ENCODE measurements around the gene PLAAT3. TPM values are rescaled to one million over a fixed set of nuclear protein-coding genes. Genes with fewer than 3 reads are reported as not detected.
"Not testable (repeated sequence)": the region's sequence is repeated elsewhere in the genome, so short reads cannot be mapped to it uniquely, and the experiment has no call there.

The PLAAT3 gene
- total and polyA plus RNA-seq, 8 donors: 6.0 to 86.4 (median 9.3) TPM

DNA sequence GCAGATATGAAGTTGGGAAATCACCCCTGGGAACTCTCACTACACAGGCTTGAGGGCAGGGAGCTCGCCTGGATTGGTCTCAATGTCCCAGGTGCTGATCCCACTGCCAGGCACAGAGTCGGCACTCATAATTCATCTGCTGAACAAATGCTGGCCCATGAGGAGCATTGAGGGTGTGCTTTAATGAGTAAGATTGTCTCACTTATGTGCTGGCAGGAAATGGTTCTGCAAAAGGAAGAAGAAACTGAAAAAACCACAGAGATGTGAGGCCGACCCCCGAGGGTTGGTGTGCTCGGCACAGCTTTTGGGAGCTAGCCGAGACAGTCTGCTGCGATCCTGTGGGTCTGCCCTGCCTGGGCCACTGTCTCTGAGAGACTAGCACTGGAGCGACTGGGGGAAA lies 60.5 kb downstream of the PLAAT3 start:
- ATAC-seq: peak; percentile 54
- no peaks in the 10 kb centered on the region for H3K9me3 ChIP-seq

DNA sequence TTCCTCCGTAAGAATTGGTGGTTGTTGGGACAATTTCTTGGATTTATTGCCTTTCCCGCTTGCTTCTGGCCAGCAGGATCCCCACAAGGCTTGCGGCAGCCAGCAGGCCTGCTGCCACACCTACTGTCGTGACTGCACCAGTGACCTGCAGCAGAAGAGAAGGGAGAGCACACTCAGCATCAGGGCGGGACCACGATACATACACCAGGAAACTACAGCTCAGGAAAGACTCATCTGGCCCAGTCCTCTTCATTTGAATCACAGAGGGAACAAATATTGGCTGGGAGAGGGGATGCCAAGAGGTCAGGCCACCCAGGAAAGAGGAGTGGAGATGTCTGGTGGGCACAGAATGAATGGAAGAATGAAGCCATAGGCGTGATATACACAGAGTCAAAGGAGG lies 61.3 kb downstream of the PLAAT3 start:
- H3K9me3 ChIP-seq: no peaks in the 10 kb centered on the region
- no peak overlapping the region for H3K27ac ChIP-seq
- H3K36me3 ChIP-seq: no peaks in the 10 kb centered on the region
- ATAC-seq (no peak), DNase-seq (no peak)
- no peak for TF ChIP-seq CTCF (IDR thresholded peaks at IDR 0.05)
- H3K4me3 ChIP-seq: no peak overlapping the region
- intact Hi-C loops (cut with DNase I): no loop called here
- H3K27me3 ChIP-seq: no peaks in the 10 kb centered on the region
- H3K4me1 ChIP-seq: peaks cover 0 to 8% of the 10 kb centered on the region in 2 donors

More for the DNA sequence above, 60.5 kb downstream of the PLAAT3 start:
- Histone ChIP-seq H3K27me3 (no peaks in the 10 kb centered on the region), H3K36me3 (no peaks in the 10 kb centered on the region), H3K27ac (no peak overlapping the region), H3K4me3 (no peak overlapping the region), H3K4me1 (peaks cover 0 to 8% of the 10 kb centered on the region in 2 donors)
- no peak for TF ChIP-seq CTCF (IDR thresholded peaks at IDR 0.05)
- no peak for DNase-seq
- intact Hi-C loops (cut with DNase I): no loop called here

- no peak overlapping the region for H3K4me3 ChIP-seq
- H3K36me3 ChIP-seq: no peaks in the 10 kb centered on the region
- ATAC-seq (no peak), DNase-seq (no peak)
- no peaks in the 10 kb centered on the region for H3K9me3 ChIP-seq
- TF ChIP-seq CTCF (IDR thresholded peaks at IDR 0.05): no peak
- H3K27me3 ChIP-seq: no peaks in the 10 kb centered on the region
- H3K27ac ChIP-seq: no peak overlapping the region
- H3K4me1 ChIP-seq: peaks cover 0 to 8% of the 10 kb centered on the region in 2 donors
- intact Hi-C loops (cut with DNase I): no loop called here
Measured at GRCh38 chr11:63551889-63552266, 62.4 kb downstream of the PLAAT3 start.

DNA sequence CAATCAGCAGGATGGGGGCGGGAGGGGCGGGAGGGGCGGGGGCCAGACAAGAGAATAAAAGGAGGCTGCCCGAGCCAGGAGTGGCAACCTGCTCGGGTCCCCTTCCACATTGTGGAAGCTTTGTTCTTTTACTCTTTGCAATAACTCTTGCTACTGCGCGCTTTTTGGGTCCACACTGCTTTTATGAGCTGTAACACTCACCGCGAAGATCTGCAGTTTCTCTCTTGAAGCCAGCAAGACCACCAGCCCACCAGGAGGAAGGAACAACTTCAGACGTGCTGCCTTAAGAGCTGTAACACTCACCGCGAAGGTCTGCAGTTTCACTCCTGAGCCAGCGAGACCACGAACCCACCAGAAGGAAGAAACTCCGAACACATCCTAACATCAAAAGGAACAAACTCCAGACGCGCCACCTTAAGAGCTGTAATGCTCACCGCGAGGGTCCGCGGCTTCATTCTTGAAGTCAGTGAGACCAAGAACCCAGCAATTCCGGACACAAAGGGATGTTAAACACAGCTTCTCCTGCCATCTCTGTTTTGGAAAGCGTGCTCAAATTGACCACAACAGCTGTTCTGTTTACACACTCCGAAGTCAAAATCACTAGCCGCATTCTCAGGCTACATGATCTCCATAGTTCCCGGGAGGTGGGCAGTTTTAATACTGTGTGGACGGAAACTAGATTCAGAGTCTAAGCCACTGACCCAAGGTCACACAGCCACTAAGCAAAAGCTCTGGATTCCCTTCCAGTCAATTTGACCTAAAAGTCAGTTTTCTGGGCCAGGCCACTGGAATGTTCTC lies 62.9 kb downstream of the PLAAT3 start:
- no peak for TF ChIP-seq CTCF (IDR thresholded peaks at IDR 0.05)
- no peak overlapping the region for H3K4me3 ChIP-seq
- H3K27me3 ChIP-seq: no peaks in the 10 kb centered on the region
- no peak for DNase-seq
- H3K27ac ChIP-seq: no peak overlapping the region
- peaks cover 0 to 8% of the 10 kb centered on the region in 2 donors for H3K4me1 ChIP-seq
- no peaks in the 10 kb centered on the region for H3K9me3 ChIP-seq
- H3K36me3 ChIP-seq: peaks cover 0 to 5% of the 10 kb centered on the region in 2 donors
- no peak for ATAC-seq
- intact Hi-C loops (cut with DNase I): no loop called here

GRCh38 chr11:63550156-63550700 lies 64.0 kb downstream of the PLAAT3 start:
- intact Hi-C loops (cut with DNase I); ATAC-seq; H3K4me1 ChIP-seq: not testable (repeated sequence)

More at GRCh38 chr11:63550156-63550700, 64.0 kb downstream of the PLAAT3 start:
- peaks cover 0 to 15% of the 10 kb centered on the region in 2 donors for H3K36me3 ChIP-seq
- H3K9me3 ChIP-seq, H3K4me3 ChIP-seq, H3K27ac ChIP-seq, H3K27me3 ChIP-seq, DNase-seq: not testable (repeated sequence)
